H1 (cell line): ENCODE measurements around the gene CCDC12. TPM values are rescaled to one million over a fixed set of nuclear protein-coding genes. Genes with fewer than 3 reads are reported as not detected.

Experiments
- E2F6 ChIP-seq: IDR thresholded peaks from 2 replicates; pipeline ENCODE4 v1.6.1; 2012; ENCODE audit warnings: inconsistent platforms
- GTF2F1 ChIP-seq: IDR thresholded peaks from 2 replicates; pipeline ENCODE4 v1.6.1; 2012; ENCODE audit warnings: low read depth, low read length, improper control_type of control experiment, borderline replicate concordance
- POU5F1 ChIP-seq: IDR thresholded peaks from 2 replicates; pipeline ENCODE4 v1.6.1; 2011; ENCODE audit warnings: low read depth, mild to moderate bottlenecking, low read length, moderate library complexity
- polyA plus RNA-seq, 7 experiments: library from polyadenylated mRNA; depleted of rRNA in 3 of 7; stranded (reverse) in 5 of 7; unstranded in 2 of 7; fragments of >200 nt in 5 of 7; fragments of 200-250 nt in 2 of 7; gene quantifications; 1 replicate in 5 of 7; 2 replicates in 1 of 7; 4 replicates in 1 of 7; pipeline versions ENCODE4 v1.2.1 to v1.2.3, GENCODE V29; 2011 to 2013; ENCODE audit warnings: missing spikeins in 2 of 7, mixed read lengths in 2 of 7
- total RNA-seq: library from RNA; stranded (reverse); fragmentation: NEBNext Ultra II Directional; extraction: Animal tissue kit (Norgen Biotek cat#: 25700); gene quantifications from 2 replicates; pipeline ENCODE4 v1.2.1, GENCODE V29; 2021

CCDC12 gene
- total and polyA plus RNA-seq, 2 of the 8 experiments (the other 6 are each of a cell fraction or from before 2014, with no cell fraction given), result 29.5 to 41.3 TPM

GRCh38 chr3:46907960-46908293, 68.6 kb downstream of the CCDC12 start (continued):
- TF ChIP-seq POU5F1 (no peak), GTF2F1 (no peak), E2F6 (no peak)
